Right ventricle myocardium inferior (tissue), 1 donor: Measurements from ENCODE around the gene ANKRD29. TPM values are rescaled to one million over a fixed set of nuclear protein-coding genes. Genes with fewer than 3 reads are reported as not detected.
A peak's percentile ranks its signal among the peaks of the same experiment; 100 is the strongest.

Source experiments
- ATAC-seq: fragments of 200-7000 bp; cut with Tn5 transposase; one replicate; pipeline ENCODE4 v1.9.1; 2020; ENCODE audit warnings: mild to moderate bottlenecking, moderate library complexity
- DNase-seq: peaks from one replicate; pipeline ENCODE4 v3.0.0; 2021; ENCODE audit errors: missing footprints
- intact Hi-C: fragments of 100-400 bp; cut with DNase I; formaldehyde crosslinking; loops from one replicate; pipeline ENCODE4 v1.11.0; 2022
- long read RNA-seq: library from polyadenylated mRNA; unstranded; transcript quantifications from one replicate; pipeline ENCODE4 v2.0.0, GENCODE V29; 2021
- total RNA-seq: library from RNA; stranded (reverse); fragmentation: NEBNext Ultra II Directional; extraction: Animal tissue kit (Norgen Biotek cat#: 25700); gene quantifications from one replicate; pipeline ENCODE4 v1.2.1, GENCODE V29; 2021
- donor health status: DM: no; HTN: yes; CAD: no; lungs with severe emphysema.

The ANKRD29 gene
- 6.8 TPM for total RNA-seq
- long read RNA-seq, partial matches to known transcripts = 0 of 9 reads
- long read RNA-seq, other reads (novel, unspliced or antisense) = 6 of 9 reads

- intact Hi-C loops = no loop called here
- DNase-seq (peak; percentile 73), ATAC-seq (peak; percentile 74)
These were observed at the start of gene ANKRD29 for GRCh38 chr18:23662309-23663263. TSS of gene ANKRD29 (minus strand) at chr18:23662911. CDS start at chr18:23662730, 181 bp downstream.

- ATAC-seq (no peak), DNase-seq (no peak)
- intact Hi-C loops = no loop called here
These were observed 49.7 kb upstream of the ANKRD29 start for GRCh38 chr18:23712445-23712844.

- intact Hi-C loops = no loop called here
- ATAC-seq (no peak), DNase-seq (no peak)
These were observed 48.7 kb upstream of the ANKRD29 start for GRCh38 chr18:23711426-23711825.

GRCh38 chr18:23710946-23711345 lies 48.2 kb upstream of the ANKRD29 start:
- intact Hi-C loops = no loop called here
- DNase-seq (no peak), ATAC-seq (no peak)

- no peak for DNase-seq
- no peak for ATAC-seq
- intact Hi-C loops = no loop called here
These were observed 47.4 kb upstream of the ANKRD29 start for GRCh38 chr18:23710068-23710527.

- DNase-seq = no peak
- ATAC-seq = no peak
- intact Hi-C loops = loop anchor here (10.0 kb wide), 1 partner anchor 192 kb away; no protein-coding TSS in a partner anchor
These were observed 44.4 kb upstream of the ANKRD29 start for GRCh38 chr18:23706971-23707640.

- intact Hi-C loops = loop anchor here (10.0 kb wide), 1 partner anchor 190 kb away; no protein-coding TSS in a partner anchor
- no peak for DNase-seq
- peak; percentile 13 for ATAC-seq
These were observed 42.1 kb upstream of the ANKRD29 start for GRCh38 chr18:23704806-23705205.

- no peak for ATAC-seq
- no peak for DNase-seq
- intact Hi-C loops = loop anchor here (1.0 to 10.0 kb wide), 2 partner anchors 82 to 189 kb away; no protein-coding TSS in a partner anchor
These were observed 41.3 kb upstream of the ANKRD29 start for GRCh38 chr18:23703987-23704384.

GRCh38 chr18:23703057-23703986 lies 40.6 kb upstream of the ANKRD29 start:
- no peak for ATAC-seq
- no peak for DNase-seq
- intact Hi-C loops = loop anchor here (1.0 to 10.0 kb wide), 2 partner anchors 81 to 189 kb away; no protein-coding TSS in a partner anchor

GRCh38 chr18:23702606-23703005 lies 39.9 kb upstream of the ANKRD29 start:
- intact Hi-C loops = loop anchor here (1.0 to 10.0 kb wide), 2 partner anchors 80 to 188 kb away; no protein-coding TSS in a partner anchor
- ATAC-seq (no peak), DNase-seq (no peak)

- DNase-seq = no peak
- no peak for ATAC-seq
- intact Hi-C loops = loop anchor here (10.0 kb wide), 1 partner anchor 187 kb away; no protein-coding TSS in a partner anchor
These were observed 38.9 kb upstream of the ANKRD29 start for GRCh38 chr18:23701544-23702064.

GRCh38 chr18:23701017-23701416 lies 38.3 kb upstream of the ANKRD29 start:
- ATAC-seq = no peak
- intact Hi-C loops = loop anchor here (10.0 kb wide), 1 partner anchor 186 kb away; no protein-coding TSS in a partner anchor
- no peak for DNase-seq

- no peak for ATAC-seq
- intact Hi-C loops = no loop called here
- no peak for DNase-seq
These were observed 32.1 kb upstream of the ANKRD29 start for GRCh38 chr18:23694637-23695430.

- no peak for DNase-seq
- intact Hi-C loops = no loop called here
- no peak for ATAC-seq
These were observed 31.1 kb upstream of the ANKRD29 start for GRCh38 chr18:23693846-23694245.

- DNase-seq (no peak), ATAC-seq (no peak)
- intact Hi-C loops = no loop called here
These were observed 27.9 kb upstream of the ANKRD29 start for GRCh38 chr18:23690505-23691068.

GRCh38 chr18:23689616-23690504 lies 27.1 kb upstream of the ANKRD29 start:
- ATAC-seq (peak; percentile 41), DNase-seq (peak; percentile 68)
- intact Hi-C loops = loop anchor here (5.0 kb wide), 1 partner anchor 68 kb away; no protein-coding TSS in a partner anchor
